Stimulated activated CD4-positive, alpha-beta T cell treated with anti-CD3 and anti-CD28 coated beads, Interleukin-12 subunit alpha, Interleukin-12 subunit beta, amount 100 ng/mL, for 24 hours (primary cell): Measurements from ENCODE around the gene ATP6V0D1.
"Not testable (repeated sequence)": the region's sequence is repeated elsewhere in the genome, so short reads cannot be mapped to it uniquely, and the experiment has no call there.

Experiments
- DNase-seq, 2 experiments: peaks; one replicate each; pipeline ENCODE4 v3.0.0-alpha.2; 2020; ENCODE audit warnings: low read depth in 2 of 2

The ATP6V0D1 gene

GRCh38 chr16:67429053-67429798 is 51.7 kb downstream of the ATP6V0D1 start:
- DNase-seq, result no peak

- DNase-seq, result peak in 1 of 2 experiments; percentile 46
Measured at GRCh38 chr16:67428146-67428731, 52.7 kb downstream of the ATP6V0D1 start.

GRCh38 chr16:67426950-67427349 is 54.0 kb downstream of the ATP6V0D1 start:
- no peak for DNase-seq

GRCh38 chr16:67426022-67426421 is 54.9 kb downstream of the ATP6V0D1 start:
- DNase-seq, result no peak

- DNase-seq, result no peak
Measured at GRCh38 chr16:67425580-67425979, 55.4 kb downstream of the ATP6V0D1 start.

GRCh38 chr16:67425061-67425460 is 55.9 kb downstream of the ATP6V0D1 start:
- no peak for DNase-seq

- DNase-seq, result no peak
Measured at GRCh38 chr16:67424261-67424615, 56.7 kb downstream of the ATP6V0D1 start.

- no peak for DNase-seq
Measured at GRCh38 chr16:67423611-67424260, 57.2 kb downstream of the ATP6V0D1 start.

GRCh38 chr16:67423015-67423414 is 57.9 kb downstream of the ATP6V0D1 start:
- no peak for DNase-seq

GRCh38 chr16:67421030-67421429 is 59.9 kb downstream of the ATP6V0D1 start:
- no peak for DNase-seq

- DNase-seq, result no peak
Measured at GRCh38 chr16:67419931-67420330, 61.0 kb downstream of the ATP6V0D1 start.

- DNase-seq, result no peak
Measured at GRCh38 chr16:67419502-67419901, 61.5 kb downstream of the ATP6V0D1 start.

- DNase-seq, result no peak
Measured at GRCh38 chr16:67417333-67418061, 63.5 kb downstream of the ATP6V0D1 start.

- peak in 1 of 2 experiments; percentile 42 for DNase-seq
Measured at GRCh38 chr16:67415872-67416793, 64.8 kb downstream of the ATP6V0D1 start, which contains the start of gene ZDHHC1. ZDHHC1 (minus strand) TSS chr16:67416477; CDS start chr16:67407775, 8,702 bp downstream.

- not testable (repeated sequence) for DNase-seq
Measured at GRCh38 chr16:67415421-67415820, 65.5 kb downstream of the ATP6V0D1 start.

GRCh38 chr16:67413978-67414911 is 66.7 kb downstream of the ATP6V0D1 start:
- DNase-seq, result no peak

GRCh38 chr16:67412294-67412693 is 68.7 kb downstream of the ATP6V0D1 start:
- DNase-seq, result no peak

- no peak for DNase-seq
Measured at GRCh38 chr16:67411339-67411738, 69.6 kb downstream of the ATP6V0D1 start.

GRCh38 chr16:67409631-67410030 is 71.3 kb downstream of the ATP6V0D1 start:
- no peak for DNase-seq
